Measurements from ENCODE around the gene RASSF1.
"Not testable (repeated sequence)": the region's sequence is repeated elsewhere in the genome, so short reads cannot be mapped to it uniquely, and the experiment has no call there.

The RASSF1 gene

GRCh38 chr3:50288387-50289007 lies 52.1 kb downstream of the RASSF1 start:
- no peak for DNase-seq (ENCODE audit: extremely low spot score)
- TF ChIP-seq ARNT (IDR thresholded peaks at IDR 0.05) (no peak), TARDBP (IDR thresholded peaks at IDR 0.05) (no peak), HDGF (IDR thresholded peaks at IDR 0.05; ENCODE audit: borderline replicate concordance) (no peak), CTBP1 (IDR thresholded peaks at IDR 0.05; ENCODE audit: borderline replicate concordance) (no peak), ZNF384 (IDR thresholded peaks at IDR 0.05) (no peak), FOXM1 (IDR thresholded peaks at IDR 0.05; ENCODE audit: borderline replicate concordance) (no peak), FOXK2 (IDR thresholded peaks at IDR 0.05) (no peak), BHLHE40 (IDR thresholded peaks at IDR 0.05; ENCODE audit: borderline replicate concordance) (no peak), SUZ12 (IDR thresholded peaks at IDR 0.05) (no peak), L3MBTL2 (conservative IDR thresholded peaks at IDR 0.05) (no peak)
- TF ChIP-seq, protein P1, sequence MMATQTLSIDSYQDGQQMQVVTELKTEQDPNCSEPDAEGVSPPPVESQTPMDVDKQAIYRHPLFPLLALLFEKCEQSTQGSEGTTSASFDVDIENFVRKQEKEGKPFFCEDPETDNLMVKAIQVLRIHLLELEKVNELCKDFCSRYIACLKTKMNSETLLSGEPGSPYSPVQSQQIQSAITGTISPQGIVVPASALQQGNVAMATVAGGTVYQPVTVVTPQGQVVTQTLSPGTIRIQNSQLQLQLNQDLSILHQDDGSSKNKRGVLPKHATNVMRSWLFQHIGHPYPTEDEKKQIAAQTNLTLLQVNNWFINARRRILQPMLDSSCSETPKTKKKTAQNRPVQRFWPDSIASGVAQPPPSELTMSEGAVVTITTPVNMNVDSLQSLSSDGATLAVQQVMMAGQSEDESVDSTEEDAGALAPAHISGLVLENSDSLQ (IDR thresholded peaks at IDR 0.05) = no peak
- CTCF ChIA-PET = no interaction called here
- POLR2A ChIA-PET = interaction anchor here (1.0 to 1.6 kb wide), 4 partner anchors 9 to 49 kb away, joined by 3 to 4 read pairs (median 3); partner anchors contain the start of gene LSMEM2

GRCh38 chr3:50287262-50287661 lies 53.4 kb downstream of the RASSF1 start:
- CTCF ChIA-PET = no interaction called here
- TF ChIP-seq HDGF (IDR thresholded peaks at IDR 0.05; ENCODE audit: borderline replicate concordance) (no peak), SP1 (IDR thresholded peaks at IDR 0.05) (no peak), FOXK2 (IDR thresholded peaks at IDR 0.05) (no peak), SUZ12 (IDR thresholded peaks at IDR 0.05) (no peak), BHLHE40 (IDR thresholded peaks at IDR 0.05; ENCODE audit: borderline replicate concordance) (no peak), ELF4 (IDR thresholded peaks at IDR 0.05) (no peak)
- POLR2A ChIA-PET = interaction anchor here (1.0 kb wide), 1 partner anchor 50 kb away, joined by 3 read pairs; no protein-coding TSS in a partner anchor
- DNase-seq (ENCODE audit: extremely low spot score) = no peak

DNA sequence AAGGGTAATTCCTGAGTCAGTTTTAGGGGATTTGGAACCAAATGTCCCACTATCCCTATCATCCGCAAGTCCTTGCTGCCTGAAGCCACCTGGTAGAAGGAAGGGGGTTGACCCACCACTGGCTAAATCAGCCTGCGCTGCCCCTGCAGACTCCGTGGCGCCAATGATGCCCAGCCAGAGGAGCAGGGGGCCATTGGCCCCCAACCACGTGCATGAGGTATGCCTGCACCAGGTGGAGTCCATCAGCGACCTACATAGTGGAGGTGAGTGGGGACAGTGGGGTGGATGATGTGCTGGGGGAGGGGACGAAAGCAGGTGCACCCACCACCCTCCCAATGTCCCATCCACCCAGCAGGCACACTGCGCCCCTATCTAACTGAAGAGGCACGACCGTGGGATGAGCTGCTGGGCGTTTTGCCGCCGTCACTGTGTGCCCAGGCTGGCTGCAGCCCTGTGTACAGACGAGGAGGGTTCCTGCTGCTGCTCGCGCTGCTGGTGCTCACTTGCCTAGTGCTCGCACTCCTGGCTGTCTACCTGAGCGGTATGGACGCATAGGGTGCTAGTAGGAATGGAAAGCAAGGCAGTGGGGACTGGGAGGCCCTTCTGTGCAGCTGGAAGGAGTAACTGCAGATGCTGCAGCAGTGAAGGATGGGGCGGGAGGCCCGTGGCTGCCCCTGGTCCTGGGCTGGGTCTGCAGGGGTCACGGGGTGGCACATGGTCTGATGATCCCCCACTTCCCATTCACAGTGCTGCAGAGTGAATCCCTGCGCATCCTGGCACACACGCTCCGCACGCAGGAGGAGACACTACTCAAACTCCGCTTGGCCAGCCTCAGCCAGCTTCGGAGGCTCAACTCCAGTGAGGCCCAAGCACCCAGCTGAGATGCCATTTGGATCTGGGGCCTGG lies 54.1 kb downstream of the RASSF1 start:
- ChIA-PET POLR2A (interaction anchor here (0.5 kb wide), 1 partner anchor 51 kb away, joined by 3 read pairs; no protein-coding TSS in a partner anchor), CTCF (no interaction called here)
- TF ChIP-seq TARDBP (IDR thresholded peaks at IDR 0.05) = no peak
- no peak for TF ChIP-seq FOXA1 (IDR thresholded peaks at IDR 0.05)
- no peak for TF ChIP-seq CTBP1 (IDR thresholded peaks at IDR 0.05; ENCODE audit: borderline replicate concordance)
- TF ChIP-seq, protein P1 (IDR thresholded peaks at IDR 0.05) = no peak
- TF ChIP-seq ARNT (IDR thresholded peaks at IDR 0.05) = no peak
- no peak for TF ChIP-seq ELF4 (IDR thresholded peaks at IDR 0.05)
- no peak for TF ChIP-seq FOXK2 (IDR thresholded peaks at IDR 0.05)
- no peak for TF ChIP-seq LEF1 (IDR thresholded peaks at IDR 0.05; ENCODE audit: borderline replicate concordance)
- no peak for TF ChIP-seq BHLHE40 (IDR thresholded peaks at IDR 0.05; ENCODE audit: borderline replicate concordance)
- TF ChIP-seq FOXM1 (IDR thresholded peaks at IDR 0.05; ENCODE audit: borderline replicate concordance) = no peak
- TF ChIP-seq SUZ12 (IDR thresholded peaks at IDR 0.05) = no peak
- TF ChIP-seq L3MBTL2 (conservative IDR thresholded peaks at IDR 0.05) = no peak
- TF ChIP-seq NFRKB (IDR thresholded peaks at IDR 0.05) = no peak
- no peak for TF ChIP-seq SP1 (IDR thresholded peaks at IDR 0.05)
- TF ChIP-seq ZNF384 (IDR thresholded peaks at IDR 0.05) = no peak
- TF ChIP-seq HDGF (IDR thresholded peaks at IDR 0.05; ENCODE audit: borderline replicate concordance) = no peak
- no peak for DNase-seq (ENCODE audit: extremely low spot score)

DNA sequence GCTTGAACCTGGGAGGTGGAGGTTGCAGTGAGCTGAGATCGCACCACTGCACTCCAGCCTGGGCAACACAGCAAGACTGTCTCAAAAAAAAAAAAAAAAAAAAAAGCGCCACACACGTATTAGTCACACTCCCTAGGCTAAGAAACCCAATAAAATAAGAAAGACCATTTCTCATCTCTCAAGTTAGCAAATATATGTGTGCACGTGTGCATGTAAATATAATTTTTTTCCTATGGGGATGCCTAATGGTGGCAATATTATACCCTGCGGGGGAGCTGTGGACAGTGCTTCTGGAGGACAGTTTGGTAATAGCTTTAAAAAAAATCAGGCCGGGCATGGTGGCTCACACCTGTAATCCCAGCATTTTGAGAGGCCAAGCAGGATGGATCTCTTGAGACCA lies 56.5 kb downstream of the RASSF1 start:
- POLR2A ChIA-PET = interaction anchor here (1.3 to 5.6 kb wide), 4 partner anchors 8 to 53 kb away, joined by 3 to 28 read pairs (median 4); partner anchors contain the start of genes HYAL3, IFRD2 and NAA80
- CTCF ChIA-PET; DNase-seq (ENCODE audit: extremely low spot score): not testable (repeated sequence)

Measured in HEK293T (cell line).